ENCODE measurements around the gene CDH8.

- TF ChIP-seq CTCF (conservative IDR thresholded peaks at IDR 0.05 in 1 of 2, IDR thresholded peaks at IDR 0.05 in 1 of 2; ENCODE audit: extremely low read depth in 1 of 2, insufficient read depth in 1 of 2, low read depth in 1 of 2, low read length in 2 of 2), result no peak
- no peak for TF ChIP-seq EZH2 (IDR thresholded peaks at IDR 0.05; ENCODE audit: borderline replicate concordance, low read length)
These were observed 21.8 kb downstream of the CDH8 start for GRCh38 chr16:62014319-62014923.

Measured in mammary epithelial cell (primary cell).